GM18517 (cell line): ENCODE measurements around the gene MTFMT.
"Not testable (repeated sequence)": the region's sequence is repeated elsewhere in the genome, so short reads cannot be mapped to it uniquely, and the experiment has no call there.

ENCODE experiments used
- ATAC-seq: cut with Tn5 transposase; IDR thresholded peaks from one replicate; pipeline ENCODE4 v1.9.1; 2021; ENCODE audit warnings: mild to moderate bottlenecking, moderate library complexity; ENCODE audit not compliant: unreplicated experiment

The MTFMT gene

GRCh38 chr15:65060641-65061397 lies 31.4 kb upstream of the MTFMT start:
- no peak for ATAC-seq

- ATAC-seq, result no peak
These were observed 30.6 kb upstream of the MTFMT start for GRCh38 chr15:65059931-65060596.

- ATAC-seq, result no peak
These were observed 29.9 kb upstream of the MTFMT start for GRCh38 chr15:65059369-65059750.

- no peak for ATAC-seq
These were observed 29.2 kb upstream of the MTFMT start for GRCh38 chr15:65058394-65059368.

- no peak for ATAC-seq
These were observed 28.1 kb upstream of the MTFMT start for GRCh38 chr15:65057549-65057940.

- no peak for ATAC-seq
These were observed 27.6 kb upstream of the MTFMT start for GRCh38 chr15:65056868-65057548.

- ATAC-seq, result no peak
These were observed 26.7 kb upstream of the MTFMT start for GRCh38 chr15:65056106-65056505.

GRCh38 chr15:65055201-65055870 lies 25.9 kb upstream of the MTFMT start:
- ATAC-seq, result no peak

GRCh38 chr15:65054333-65055200 lies 25.1 kb upstream of the MTFMT start:
- no peak for ATAC-seq

GRCh38 chr15:65052956-65053355 lies 23.5 kb upstream of the MTFMT start:
- no peak for ATAC-seq

- no peak for ATAC-seq
These were observed 21.8 kb upstream of the MTFMT start for GRCh38 chr15:65051266-65051665.

GRCh38 chr15:65050270-65050669 lies 20.8 kb upstream of the MTFMT start:
- no peak for ATAC-seq

GRCh38 chr15:65049418-65049840 lies 20.0 kb upstream of the MTFMT start:
- peak; percentile 80 for ATAC-seq

- ATAC-seq, result no peak
These were observed 18.8 kb upstream of the MTFMT start for GRCh38 chr15:65048241-65048640.

GRCh38 chr15:65044724-65045481 lies 15.5 kb upstream of the MTFMT start, which contains the start of gene SLC51B:
Gene SLC51B, plus strand, starts transcription at chr15:65045387. Its CDS starts 4,618 bp downstream, at chr15:65050005.
- no peak for ATAC-seq

- not testable (repeated sequence) for ATAC-seq
These were observed 14.8 kb upstream of the MTFMT start for GRCh38 chr15:65044218-65044617.

- ATAC-seq, result no peak
These were observed 13.4 kb upstream of the MTFMT start for GRCh38 chr15:65042776-65043327.

GRCh38 chr15:65041787-65042186 lies 12.3 kb upstream of the MTFMT start:
- no peak for ATAC-seq
